PC-9 (cell line): ENCODE measurements around the gene PBX1.

ENCODE experiments used
- EZH2 ChIP-seq: fragments of 200-600 bp; sonication (generic); IDR thresholded peaks from 2 replicates; pipeline ENCODE4 v1.8.0; 2017; ENCODE audit warnings: antibody characterized with exemption, low read depth
- TF ChIP-seq, protein P1 (sequence below): fragments of 200-600 bp; sonication (generic); conservative IDR thresholded peaks from 2 replicates; pipeline ENCODE4 v1.6.1; 2017; ENCODE audit warnings: mixed run types, antibody characterized with exemption, mild to moderate bottlenecking, moderate library complexity

DNA sequence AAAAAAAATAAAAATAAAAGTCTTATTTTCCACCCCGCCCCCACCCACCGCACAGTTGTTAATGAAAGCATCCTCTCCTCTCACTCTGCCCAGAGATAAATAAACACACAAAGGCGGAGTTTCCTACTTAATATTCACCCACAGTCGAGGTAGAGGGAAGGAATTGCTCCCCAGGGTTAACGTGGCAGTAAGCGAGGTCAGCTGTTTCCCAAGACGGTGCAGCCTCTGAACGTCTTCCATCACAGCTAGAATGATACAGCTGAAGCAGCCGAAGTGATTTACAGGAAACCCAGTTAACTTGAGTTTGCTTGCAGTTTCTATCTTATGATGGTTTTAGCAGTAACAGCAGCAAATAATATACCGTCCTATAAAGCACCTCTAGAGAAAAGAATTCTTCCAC, 283.9 kb downstream of the PBX1 start:
- TF ChIP-seq, protein P1, sequence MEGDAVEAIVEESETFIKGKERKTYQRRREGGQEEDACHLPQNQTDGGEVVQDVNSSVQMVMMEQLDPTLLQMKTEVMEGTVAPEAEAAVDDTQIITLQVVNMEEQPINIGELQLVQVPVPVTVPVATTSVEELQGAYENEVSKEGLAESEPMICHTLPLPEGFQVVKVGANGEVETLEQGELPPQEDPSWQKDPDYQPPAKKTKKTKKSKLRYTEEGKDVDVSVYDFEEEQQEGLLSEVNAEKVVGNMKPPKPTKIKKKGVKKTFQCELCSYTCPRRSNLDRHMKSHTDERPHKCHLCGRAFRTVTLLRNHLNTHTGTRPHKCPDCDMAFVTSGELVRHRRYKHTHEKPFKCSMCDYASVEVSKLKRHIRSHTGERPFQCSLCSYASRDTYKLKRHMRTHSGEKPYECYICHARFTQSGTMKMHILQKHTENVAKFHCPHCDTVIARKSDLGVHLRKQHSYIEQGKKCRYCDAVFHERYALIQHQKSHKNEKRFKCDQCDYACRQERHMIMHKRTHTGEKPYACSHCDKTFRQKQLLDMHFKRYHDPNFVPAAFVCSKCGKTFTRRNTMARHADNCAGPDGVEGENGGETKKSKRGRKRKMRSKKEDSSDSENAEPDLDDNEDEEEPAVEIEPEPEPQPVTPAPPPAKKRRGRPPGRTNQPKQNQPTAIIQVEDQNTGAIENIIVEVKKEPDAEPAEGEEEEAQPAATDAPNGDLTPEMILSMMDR: no peak
- no peak for TF ChIP-seq EZH2
